ENCODE results near the gene SOCS7.

Gene SOCS7

GRCh38 chr17:38441429-38442061 is 89.9 kb downstream of the SOCS7 start:
- no peak for DNase-seq (ENCODE audit: low read depth)

- no peak for DNase-seq (ENCODE audit: low read depth)
Measured at GRCh38 chr17:38442548-38442947, 90.9 kb downstream of the SOCS7 start.

GRCh38 chr17:38443356-38444031 is 91.8 kb downstream of the SOCS7 start:
- no peak for DNase-seq (ENCODE audit: low read depth)

- DNase-seq (ENCODE audit: low read depth) = peak; percentile 33
Measured at GRCh38 chr17:38444151-38444550, 92.5 kb downstream of the SOCS7 start.

- no peak for DNase-seq (ENCODE audit: low read depth)
Measured at GRCh38 chr17:38447502-38448085, 96.0 kb downstream of the SOCS7 start.

GRCh38 chr17:38448208-38448771 is 96.6 kb downstream of the SOCS7 start:
- DNase-seq (ENCODE audit: low read depth) = no peak

GRCh38 chr17:38449364-38449763 is 97.7 kb downstream of the SOCS7 start:
- no peak for DNase-seq (ENCODE audit: low read depth)

GRCh38 chr17:38450557-38451029 is 98.9 kb downstream of the SOCS7 start:
- DNase-seq (ENCODE audit: low read depth) = no peak

- no peak for DNase-seq (ENCODE audit: low read depth)
Measured at GRCh38 chr17:38451030-38451839, 99.6 kb downstream of the SOCS7 start.

- DNase-seq (ENCODE audit: low read depth) = no peak
Measured at GRCh38 chr17:38451840-38452529, 100.3 kb downstream of the SOCS7 start.

GRCh38 chr17:38452719-38453118 is 101.1 kb downstream of the SOCS7 start:
- no peak for DNase-seq (ENCODE audit: low read depth)

GRCh38 chr17:38453951-38454421 is 102.3 kb downstream of the SOCS7 start:
- no peak for DNase-seq (ENCODE audit: low read depth)

- DNase-seq (ENCODE audit: low read depth) = no peak
Measured at GRCh38 chr17:38454532-38454931, 102.9 kb downstream of the SOCS7 start.

Data from activated T-cell treated with anti-CD3 and anti-CD28 coated beads for 24 hours (primary cell).